ENCODE data around the gene DRGX.

Gene DRGX

DNA sequence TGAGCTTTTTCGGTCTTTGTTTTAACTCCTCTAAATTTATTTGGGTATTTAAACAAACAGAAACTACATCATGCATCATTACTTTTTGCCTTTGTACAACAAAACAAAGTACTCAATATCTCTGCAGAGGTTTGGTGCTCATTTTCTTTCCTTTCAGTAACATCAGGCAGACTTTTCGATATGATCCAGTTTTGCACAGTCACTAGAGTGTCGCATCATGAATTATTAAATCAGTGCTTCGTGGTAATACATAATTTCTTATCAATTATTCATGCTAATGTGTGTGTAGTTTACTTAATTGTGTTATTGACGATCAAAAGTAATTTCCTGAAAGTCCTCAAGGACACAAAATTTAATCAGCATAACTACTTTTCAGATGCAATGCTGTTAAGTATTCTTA is 31.8 kb downstream of the DRGX start:
- no peak overlapping the region for H3K4me3 ChIP-seq (ENCODE audit: low read length)
- H3K27me3 ChIP-seq (ENCODE audit: insufficient read depth, low read length), result no peaks in the 10 kb centered on the region

DNA sequence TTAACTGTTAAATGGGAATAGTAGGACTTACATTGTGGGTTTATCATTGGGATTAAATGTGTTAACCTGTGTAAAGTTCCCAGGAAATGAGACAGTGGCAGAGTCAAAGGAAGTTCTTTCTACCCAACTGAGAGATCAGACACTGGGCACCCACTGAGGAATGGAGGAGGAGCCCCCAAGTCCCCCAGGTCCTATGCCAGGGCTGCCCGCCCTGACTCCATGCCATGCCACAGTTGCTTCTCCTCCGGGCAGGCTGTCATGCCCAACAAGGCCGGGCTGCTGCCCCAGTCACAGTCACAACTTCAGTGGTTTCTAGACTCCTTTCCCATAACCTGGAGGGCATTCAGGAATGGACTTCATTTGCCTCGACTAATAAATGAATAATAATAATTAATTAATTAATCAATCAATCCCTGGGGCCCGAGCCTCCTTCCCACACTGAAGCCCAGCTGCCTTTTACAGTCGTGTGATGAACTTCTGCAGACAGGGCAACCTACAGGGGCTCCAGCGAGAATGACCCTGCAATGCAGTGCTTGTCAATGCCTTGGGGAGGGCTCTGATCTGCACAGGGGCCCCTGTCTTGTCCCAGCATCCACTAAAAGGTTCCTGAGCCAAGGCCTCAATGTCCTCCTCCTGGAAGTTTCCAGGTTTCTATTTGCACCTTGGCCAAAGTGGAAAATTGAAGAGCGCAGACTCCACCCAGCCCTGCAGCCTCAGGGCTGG is 32.4 kb downstream of the DRGX start:
- Histone ChIP-seq H3K4me3 (ENCODE audit: low read length) (no peak overlapping the region), H3K4me1 (ENCODE audit: insufficient read depth, low read length) (peaks cover 7% of the 10 kb centered on the region; the same call in 1 of the 2 replicates), H3K9ac (ENCODE audit: low read depth, low read length) (no peak overlapping the region), H3K27me3 (ENCODE audit: insufficient read depth, low read length) (no peaks in the 10 kb centered on the region), H3K9me3 (ENCODE audit: insufficient read depth, low read depth, low read length) (no peaks in the 10 kb centered on the region), H3K27ac (ENCODE audit: low read length) (no peak overlapping the region), H3K36me3 (ENCODE audit: insufficient read depth, low read depth, low read length) (no peaks in the 10 kb centered on the region)

More for the DNA sequence above, 31.8 kb downstream of the DRGX start:
- H3K4me1 ChIP-seq (ENCODE audit: insufficient read depth, low read length), result peaks cover 7% of the 10 kb centered on the region; the same call in 1 of the 2 replicates
- H3K9ac ChIP-seq (ENCODE audit: low read depth, low read length), result no peak overlapping the region
- H3K9me3 ChIP-seq (ENCODE audit: insufficient read depth, low read depth, low read length), result no peaks in the 10 kb centered on the region
- no peaks in the 10 kb centered on the region for H3K36me3 ChIP-seq (ENCODE audit: insufficient read depth, low read depth, low read length)
- H3K27ac ChIP-seq (ENCODE audit: low read length), result no peak overlapping the region

DNA sequence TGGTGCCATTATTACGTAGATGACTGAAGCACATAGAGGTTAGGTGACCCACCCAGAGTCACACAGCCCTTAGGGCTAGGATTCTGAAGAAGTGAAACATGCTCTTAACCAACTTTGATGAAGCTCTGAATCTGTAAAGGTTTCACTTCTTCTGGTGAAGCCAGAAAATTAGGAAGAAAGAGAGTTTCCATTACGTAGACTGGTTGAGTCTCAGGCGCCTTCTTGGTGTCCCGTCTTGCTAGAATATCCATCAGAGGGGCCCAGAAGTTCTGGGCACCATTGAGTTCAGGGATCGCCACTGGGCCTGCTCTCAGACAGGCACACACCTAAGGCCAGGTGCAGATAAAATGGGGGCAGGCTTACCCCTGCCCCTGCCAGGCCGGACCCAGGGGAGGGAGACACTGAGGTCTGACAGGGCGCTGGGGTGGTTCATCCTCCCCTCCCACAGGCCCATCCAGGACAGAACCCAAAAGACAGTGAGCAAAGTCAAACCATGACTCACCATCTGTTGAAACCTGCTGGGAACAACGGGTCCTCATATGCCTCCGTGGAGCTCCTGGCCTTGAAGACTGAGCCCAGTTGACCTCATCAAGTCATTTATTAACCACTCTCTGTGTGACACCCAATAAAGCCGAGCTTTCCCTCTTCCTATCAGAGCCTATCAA is 33.2 kb downstream of the DRGX start:
- Histone ChIP-seq H3K9me3 (ENCODE audit: insufficient read depth, low read depth, low read length) (no peaks in the 10 kb centered on the region), H3K27ac (ENCODE audit: low read length) (no peak overlapping the region), H3K36me3 (ENCODE audit: insufficient read depth, low read depth, low read length) (no peaks in the 10 kb centered on the region), H3K27me3 (ENCODE audit: insufficient read depth, low read length) (no peaks in the 10 kb centered on the region), H3K4me1 (ENCODE audit: insufficient read depth, low read length) (peaks cover 7% of the 10 kb centered on the region; the same call in 1 of the 2 replicates), H3K9ac (ENCODE audit: low read depth, low read length) (no peak overlapping the region), H3K4me3 (ENCODE audit: low read length) (no peak overlapping the region)

DNA sequence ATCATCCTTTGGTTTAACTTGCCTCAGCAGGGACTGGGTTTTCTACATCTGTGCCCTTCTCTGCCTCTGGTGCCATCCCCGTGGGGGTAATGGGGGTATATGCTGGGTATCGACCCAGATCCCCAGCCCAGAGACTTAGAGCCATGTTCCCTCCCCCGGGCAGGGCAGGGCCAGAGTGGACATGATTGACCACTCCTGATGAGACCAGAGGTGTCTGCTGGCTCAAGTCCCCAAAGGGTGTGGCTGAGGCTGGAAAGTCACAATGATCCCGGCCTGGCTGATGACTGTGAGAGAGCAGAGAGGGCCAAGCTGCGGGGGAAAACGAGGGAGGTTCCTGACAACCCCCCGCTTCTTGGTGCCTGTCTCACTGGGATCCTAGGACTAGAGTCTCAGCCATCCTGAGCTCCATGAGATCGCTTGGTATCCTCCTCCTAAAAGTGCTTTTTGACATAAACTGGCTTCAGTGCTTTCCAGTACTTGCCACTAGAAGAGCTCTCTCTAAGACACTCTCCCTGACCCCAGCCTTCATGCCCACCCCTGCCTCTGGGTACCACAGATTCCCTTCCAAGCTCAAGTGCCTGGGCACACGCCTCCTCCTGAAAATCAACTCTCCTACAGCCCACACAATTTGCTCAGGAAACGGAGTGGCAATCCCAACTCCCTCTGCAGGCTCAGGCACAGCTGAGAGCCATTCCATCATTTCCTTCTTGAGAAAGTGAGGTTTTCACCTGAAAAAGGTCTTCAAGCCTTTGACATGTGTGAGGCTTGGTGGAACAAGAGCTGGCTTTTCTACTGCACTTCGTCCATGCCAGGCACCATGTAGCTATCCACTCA is 33.9 kb downstream of the DRGX start:
- Histone ChIP-seq H3K36me3 (ENCODE audit: insufficient read depth, low read depth, low read length) (no peaks in the 10 kb centered on the region), H3K4me1 (ENCODE audit: insufficient read depth, low read length) (peaks cover 7% of the 10 kb centered on the region; the same call in 1 of the 2 replicates), H3K9ac (ENCODE audit: low read depth, low read length) (no peak overlapping the region), H3K4me3 (ENCODE audit: low read length) (no peak overlapping the region), H3K9me3 (ENCODE audit: insufficient read depth, low read depth, low read length) (no peaks in the 10 kb centered on the region), H3K27ac (ENCODE audit: low read length) (no peak overlapping the region), H3K27me3 (ENCODE audit: insufficient read depth, low read length) (no peaks in the 10 kb centered on the region)

DNA sequence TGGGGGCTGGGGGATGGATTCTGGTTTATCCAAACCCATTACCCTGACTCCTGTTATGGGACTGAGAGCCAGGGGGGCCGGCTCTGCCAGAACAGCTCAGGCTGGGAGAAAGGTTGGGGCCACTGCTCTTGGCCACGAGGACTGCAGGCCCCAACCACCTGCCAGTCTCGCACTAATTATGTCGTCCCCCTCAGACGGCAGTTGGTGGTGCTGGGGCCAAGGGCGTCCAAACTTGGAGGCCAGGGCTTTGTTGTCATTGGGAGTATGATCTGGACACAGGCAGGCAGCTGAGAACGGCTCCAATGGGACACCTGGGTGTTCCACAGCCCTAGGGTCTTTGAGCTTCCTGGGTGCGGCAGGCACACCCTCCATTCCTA is 34.7 kb downstream of the DRGX start:
- no peaks in the 10 kb centered on the region for H3K9me3 ChIP-seq (ENCODE audit: insufficient read depth, low read depth, low read length)
- peaks cover 7% of the 10 kb centered on the region; the same call in 1 of the 2 replicates for H3K4me1 ChIP-seq (ENCODE audit: insufficient read depth, low read length)
- H3K4me3 ChIP-seq (ENCODE audit: low read length), result no peak overlapping the region
- H3K9ac ChIP-seq (ENCODE audit: low read depth, low read length), result no peak overlapping the region
- H3K27me3 ChIP-seq (ENCODE audit: insufficient read depth, low read length), result no peaks in the 10 kb centered on the region
- no peaks in the 10 kb centered on the region for H3K36me3 ChIP-seq (ENCODE audit: insufficient read depth, low read depth, low read length)
- H3K27ac ChIP-seq (ENCODE audit: low read length), result no peak overlapping the region

DNA sequence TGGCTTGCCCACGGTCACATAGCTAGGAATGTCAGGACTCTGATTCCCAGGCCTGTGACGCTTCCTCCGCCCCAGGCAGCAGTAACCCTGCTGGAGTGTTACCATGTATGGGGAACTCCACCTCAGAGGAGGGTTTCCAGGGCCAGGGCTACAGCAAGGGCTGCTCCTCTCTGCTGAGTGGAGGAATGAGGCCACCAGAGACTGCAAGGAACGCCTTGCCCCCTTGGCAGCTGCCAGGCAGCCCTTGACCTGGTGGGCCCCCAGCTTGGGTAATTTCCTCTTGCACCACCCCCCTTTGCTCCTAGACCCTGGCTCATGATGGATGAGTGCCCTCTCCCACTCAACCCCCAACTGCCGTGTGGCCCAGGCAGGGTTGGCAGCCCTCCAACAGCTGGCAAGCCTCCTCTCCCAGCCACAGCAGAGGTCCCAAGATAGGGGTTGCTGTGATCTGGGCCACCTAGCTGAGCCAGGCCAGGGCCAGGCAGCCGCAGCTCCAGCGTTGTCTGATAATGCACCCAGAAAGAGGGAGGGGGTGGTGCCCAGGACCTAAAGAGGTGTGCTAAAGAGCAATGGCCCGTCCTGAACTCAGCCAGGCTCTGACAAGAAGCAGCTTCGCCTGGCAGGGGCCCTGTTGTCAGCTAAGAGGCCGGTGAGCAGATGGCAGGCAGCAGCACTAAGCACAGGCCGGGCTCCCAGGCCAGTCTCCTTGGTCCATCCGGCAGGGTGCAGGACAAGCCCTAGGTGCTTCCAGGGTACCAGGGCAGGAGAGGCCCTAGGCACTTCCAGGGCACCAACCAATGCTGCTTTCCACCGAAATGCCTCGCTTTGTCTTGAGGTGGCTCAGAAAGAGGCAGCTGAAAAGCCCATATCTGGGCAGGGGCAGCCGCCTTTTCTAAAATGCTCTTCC is 35.4 kb downstream of the DRGX start:
- no peak overlapping the region for H3K4me3 ChIP-seq (ENCODE audit: low read length)
- no peaks in the 10 kb centered on the region for H3K9me3 ChIP-seq (ENCODE audit: insufficient read depth, low read depth, low read length)
- H3K27ac ChIP-seq (ENCODE audit: low read length), result no peak overlapping the region
- H3K36me3 ChIP-seq (ENCODE audit: insufficient read depth, low read depth, low read length), result no peaks in the 10 kb centered on the region
- no peak overlapping the region; the same call in 1 of the 2 replicates for H3K9ac ChIP-seq (ENCODE audit: low read depth, low read length)
- no peaks in the 10 kb centered on the region for H3K27me3 ChIP-seq (ENCODE audit: insufficient read depth, low read length)
- H3K4me1 ChIP-seq (ENCODE audit: insufficient read depth, low read length), result peaks cover 7% of the 10 kb centered on the region; the same call in 1 of the 2 replicates

DNA sequence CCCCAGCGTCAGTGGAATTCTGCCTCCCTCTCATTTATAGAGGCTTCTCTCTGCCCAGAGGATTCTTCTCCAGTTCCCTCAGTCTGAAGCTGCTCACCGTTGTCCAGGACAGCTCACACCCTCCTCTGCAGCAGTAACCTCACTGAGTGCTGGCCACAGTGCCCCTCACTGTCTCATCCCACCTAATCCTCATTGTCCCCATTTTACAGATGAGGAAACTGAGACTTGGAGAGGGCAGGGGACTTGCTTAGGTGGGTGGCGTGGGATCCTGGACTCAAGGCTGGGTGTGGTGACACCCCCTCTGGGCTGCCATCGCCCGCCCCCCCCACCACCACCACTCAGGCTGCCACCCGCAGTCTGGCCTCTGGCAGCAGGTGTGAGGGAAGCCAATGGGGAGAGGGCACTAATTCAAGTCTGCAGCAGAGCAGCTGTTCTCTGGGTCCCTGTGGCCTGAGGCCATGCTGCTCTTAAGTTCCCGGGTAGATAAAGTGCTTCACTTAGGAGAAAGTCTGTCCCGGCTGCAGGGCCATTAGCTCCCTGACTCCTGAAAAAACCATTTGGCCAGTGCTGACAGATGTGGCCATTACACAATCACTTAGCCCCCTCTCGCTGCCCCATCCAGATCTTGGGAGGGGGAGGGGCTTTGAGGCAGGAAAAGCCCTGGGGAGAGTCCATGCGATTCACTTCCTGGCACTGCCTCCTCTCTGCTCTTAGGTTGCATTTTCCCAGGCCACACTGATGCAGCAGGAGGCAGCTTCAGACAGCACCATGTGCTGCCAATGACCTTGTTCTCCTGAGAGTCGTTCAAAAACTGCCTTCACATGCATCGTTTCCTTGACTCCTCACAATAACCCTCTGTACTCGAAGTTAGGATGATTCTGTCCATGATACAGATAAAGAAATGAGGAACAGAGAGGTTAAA is 36.3 kb downstream of the DRGX start:
- no peak overlapping the region; the same call in 1 of the 2 replicates for H3K9ac ChIP-seq (ENCODE audit: low read depth, low read length)
- no peaks in the 10 kb centered on the region for H3K9me3 ChIP-seq (ENCODE audit: insufficient read depth, low read depth, low read length)
- no peaks in the 10 kb centered on the region for H3K27me3 ChIP-seq (ENCODE audit: insufficient read depth, low read length)
- no peak overlapping the region for H3K27ac ChIP-seq (ENCODE audit: low read length)
- H3K36me3 ChIP-seq (ENCODE audit: insufficient read depth, low read depth, low read length), result no peaks in the 10 kb centered on the region
- H3K4me1 ChIP-seq (ENCODE audit: insufficient read depth, low read length), result peaks cover 7% of the 10 kb centered on the region; the same call in 1 of the 2 replicates
- no peak overlapping the region for H3K4me3 ChIP-seq (ENCODE audit: low read length)

DNA sequence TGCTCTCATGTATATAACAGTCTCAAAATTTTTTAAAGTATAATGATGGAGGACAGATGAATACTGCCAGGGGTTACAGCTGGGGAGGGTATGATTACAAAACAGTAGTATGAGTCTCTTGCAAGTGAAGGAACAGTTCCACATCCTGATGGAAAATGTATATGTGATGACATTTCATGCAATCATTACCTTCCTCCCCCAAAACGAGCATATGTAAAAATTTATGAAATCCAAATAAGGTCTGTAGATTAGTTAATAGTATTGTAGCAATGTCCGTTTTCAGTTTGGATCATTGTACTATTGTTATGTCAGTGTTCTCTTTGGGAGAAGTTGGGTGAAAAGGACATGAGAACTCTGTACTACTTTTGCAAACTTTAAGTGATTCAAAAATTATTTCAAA is 38.0 kb downstream of the DRGX start:
- no peak overlapping the region for H3K27ac ChIP-seq (ENCODE audit: low read length)
- H3K4me3 ChIP-seq (ENCODE audit: low read length), result no peak overlapping the region
- no peaks in the 10 kb centered on the region for H3K9me3 ChIP-seq (ENCODE audit: insufficient read depth, low read depth, low read length)
- H3K9ac ChIP-seq (ENCODE audit: low read depth, low read length), result no peak overlapping the region
- no peaks in the 10 kb centered on the region for H3K36me3 ChIP-seq (ENCODE audit: insufficient read depth, low read depth, low read length)
- no peaks in the 10 kb centered on the region for H3K27me3 ChIP-seq (ENCODE audit: insufficient read depth, low read length)
- H3K4me1 ChIP-seq (ENCODE audit: insufficient read depth, low read length), result peaks cover 7% of the 10 kb centered on the region; the same call in 1 of the 2 replicates

DNA sequence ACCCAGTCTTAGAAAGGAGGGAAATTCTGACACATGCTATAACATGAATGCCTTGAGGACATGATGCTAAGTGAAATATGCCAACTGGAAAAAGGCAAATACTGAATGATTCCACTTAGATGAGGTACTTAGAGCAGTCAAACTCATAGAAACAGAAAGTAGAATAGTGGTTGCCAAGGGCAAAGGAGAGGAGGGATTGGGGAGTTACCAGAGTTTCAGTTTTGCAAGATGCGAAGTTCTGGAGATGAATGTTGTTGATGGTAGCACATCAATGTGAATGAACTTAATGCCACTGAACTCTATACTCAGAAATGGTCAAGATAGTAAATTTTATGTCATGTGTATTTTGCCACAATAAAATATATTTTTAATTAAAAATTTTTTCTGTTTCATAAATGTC is 38.9 kb downstream of the DRGX start:
- H3K9ac ChIP-seq (ENCODE audit: low read depth, low read length), result no peak overlapping the region
- peaks cover 7% of the 10 kb centered on the region; the same call in 1 of the 2 replicates for H3K4me1 ChIP-seq (ENCODE audit: insufficient read depth, low read length)
- no peaks in the 10 kb centered on the region for H3K9me3 ChIP-seq (ENCODE audit: insufficient read depth, low read depth, low read length)
- no peak overlapping the region for H3K27ac ChIP-seq (ENCODE audit: low read length)
- H3K27me3 ChIP-seq (ENCODE audit: insufficient read depth, low read length), result no peaks in the 10 kb centered on the region
- no peaks in the 10 kb centered on the region for H3K36me3 ChIP-seq (ENCODE audit: insufficient read depth, low read depth, low read length)
- H3K4me3 ChIP-seq (ENCODE audit: low read length), result no peak overlapping the region

DNA sequence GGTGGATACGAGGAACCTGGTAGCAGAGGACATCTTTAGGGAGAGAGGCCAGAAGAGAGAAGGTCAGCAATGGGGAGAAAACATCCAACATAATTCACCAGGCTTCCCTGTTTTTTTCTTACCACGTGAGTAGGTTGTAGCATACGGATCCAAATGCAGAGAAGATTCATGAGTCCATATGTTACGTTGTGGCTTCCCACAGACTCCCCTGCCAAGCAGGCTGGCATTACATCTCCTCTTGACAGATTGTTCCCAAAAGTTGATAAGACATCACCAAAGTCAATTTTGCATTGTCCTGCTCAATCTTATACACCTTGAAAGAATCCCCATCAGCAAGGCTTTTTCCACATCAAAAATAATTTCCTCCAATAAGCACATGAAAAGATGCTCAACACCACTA is 39.7 kb downstream of the DRGX start:
- no peak overlapping the region for H3K27ac ChIP-seq (ENCODE audit: low read length)
- H3K4me1 ChIP-seq (ENCODE audit: insufficient read depth, low read length), result peaks cover 7% of the 10 kb centered on the region; the same call in 1 of the 2 replicates
- no peaks in the 10 kb centered on the region for H3K9me3 ChIP-seq (ENCODE audit: insufficient read depth, low read depth, low read length)
- no peak overlapping the region for H3K9ac ChIP-seq (ENCODE audit: low read depth, low read length)
- H3K36me3 ChIP-seq (ENCODE audit: insufficient read depth, low read depth, low read length), result no peaks in the 10 kb centered on the region
- H3K27me3 ChIP-seq (ENCODE audit: insufficient read depth, low read length), result no peaks in the 10 kb centered on the region
- no peak overlapping the region for H3K4me3 ChIP-seq (ENCODE audit: low read length)
